GM21447 (cell line): ENCODE results near the gene LIPE.

Source experiments
- ATAC-seq: cut with Tn5 transposase; IDR thresholded peaks from one replicate; pipeline ENCODE4 v1.9.1; 2021; ENCODE audit not compliant: unreplicated experiment

The LIPE gene

DNA sequence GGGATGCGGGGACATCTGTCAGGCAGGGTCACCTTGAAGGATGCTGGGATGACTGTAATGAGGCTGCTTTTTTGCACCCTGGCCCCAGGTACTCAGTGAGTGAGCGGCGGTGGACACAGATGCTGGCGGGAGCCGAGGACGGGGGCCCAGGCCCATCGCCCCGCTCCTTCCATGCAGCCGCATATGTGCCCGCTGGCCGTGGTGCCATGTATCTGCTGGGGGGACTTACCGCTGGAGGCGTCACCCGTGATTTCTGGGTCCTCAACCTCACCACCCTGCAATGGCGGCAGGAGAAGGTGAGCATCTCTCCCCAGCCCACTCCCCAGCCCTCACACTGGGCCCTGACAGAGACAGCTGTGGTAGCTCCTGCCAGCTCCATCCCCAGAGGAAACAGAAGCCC, 70.5 kb downstream of the LIPE start:
- no peak for ATAC-seq

DNA sequence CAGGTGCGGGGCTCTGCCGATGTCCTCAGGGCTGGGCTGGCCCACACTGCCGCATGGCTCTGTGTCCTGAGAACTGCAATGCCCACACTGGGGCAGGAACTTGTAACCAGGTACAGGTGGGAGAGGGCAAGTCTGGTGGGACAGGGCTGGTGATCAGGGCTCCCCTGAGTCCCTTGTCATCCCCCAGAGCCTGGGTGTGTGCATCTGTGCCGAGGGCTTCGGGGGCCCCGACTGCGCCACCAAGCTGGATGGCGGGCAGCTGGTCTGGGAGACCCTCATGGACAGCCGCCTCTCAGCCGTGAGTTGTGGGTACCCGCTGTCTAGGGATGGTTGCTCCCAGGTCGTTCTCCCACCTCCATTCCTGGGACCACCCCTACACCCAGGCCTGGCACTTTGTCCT, 71.3 kb downstream of the LIPE start:
- no peak for ATAC-seq

DNA sequence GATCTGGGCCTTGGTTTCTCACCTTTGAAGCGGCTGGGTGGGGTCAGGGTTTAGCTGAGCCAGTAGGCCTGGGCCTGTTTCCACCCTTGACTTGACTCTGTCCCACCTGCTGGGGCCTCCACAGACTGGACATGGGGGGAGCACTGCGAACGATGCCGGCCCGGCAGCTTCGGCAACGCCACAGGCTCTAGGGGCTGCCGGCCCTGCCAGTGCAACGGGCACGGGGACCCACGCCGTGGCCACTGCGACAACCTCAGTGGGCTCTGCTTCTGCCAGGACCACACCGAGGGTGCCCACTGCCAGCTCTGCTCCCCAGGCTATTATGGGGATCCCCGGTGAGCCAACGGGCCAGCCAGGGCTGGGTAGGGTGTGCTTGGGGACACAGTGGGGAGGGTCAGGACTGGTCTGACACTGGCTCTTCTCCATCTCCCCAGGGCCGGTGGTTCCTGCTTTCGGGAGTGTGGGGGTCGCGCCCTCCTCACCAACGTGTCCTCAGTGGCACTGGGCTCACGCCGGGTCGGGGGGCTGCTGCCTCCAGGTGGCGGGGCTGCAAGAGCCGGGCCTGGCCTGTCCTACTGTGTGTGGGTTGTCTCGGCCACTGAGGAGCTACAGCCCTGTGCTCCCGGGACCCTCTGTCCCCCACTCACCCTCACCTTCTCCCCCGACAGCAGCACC, 73.7 kb downstream of the LIPE start:
- ATAC-seq: no peak

DNA sequence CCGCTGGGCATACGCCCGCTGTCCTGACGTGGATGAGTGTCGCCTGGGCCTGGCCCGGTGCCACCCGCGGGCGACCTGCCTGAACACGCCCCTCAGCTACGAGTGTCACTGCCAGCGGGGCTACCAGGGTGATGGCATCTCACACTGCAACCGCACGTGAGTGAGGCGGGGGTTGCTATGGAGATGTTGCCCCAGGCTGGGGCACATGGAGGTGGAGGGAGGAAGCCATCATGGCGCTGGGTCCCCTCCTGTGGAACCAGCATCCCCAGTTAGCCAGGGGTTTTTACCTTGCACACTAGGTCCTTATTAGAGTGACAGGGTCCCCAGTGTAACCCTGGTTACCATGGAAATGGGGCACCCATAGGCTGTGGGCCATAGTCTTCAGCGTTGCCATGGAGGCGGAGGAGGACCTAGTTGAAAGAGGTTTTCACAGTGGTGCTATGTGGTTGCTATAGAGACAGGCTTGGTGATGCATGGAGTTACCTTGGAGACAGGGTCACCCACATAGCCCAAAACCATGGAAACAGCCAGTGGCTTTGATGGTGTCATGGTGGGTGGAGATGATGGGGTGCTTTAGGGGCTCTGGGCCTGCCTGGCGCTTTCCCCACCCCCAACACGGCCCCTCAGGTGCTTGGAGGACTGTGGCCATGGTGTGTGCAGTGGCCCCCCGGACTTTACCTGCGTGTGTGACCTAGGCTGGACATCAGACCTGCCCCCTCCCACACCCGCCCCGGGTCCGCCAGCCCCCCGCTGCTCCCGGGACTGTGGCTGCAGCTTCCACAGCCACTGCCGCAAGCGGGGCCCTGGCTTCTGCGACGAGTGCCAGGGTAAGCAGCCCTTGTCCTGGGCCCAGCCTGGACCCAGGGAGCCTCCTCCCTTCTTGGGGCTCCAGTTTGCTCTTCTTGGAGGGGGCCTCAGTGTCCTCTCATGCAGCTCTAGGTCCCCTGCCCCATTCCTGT, 74.6 kb downstream of the LIPE start:
- no peak for ATAC-seq
